Activated naive CD4-positive, alpha-beta T cell treated with anti-CD3 and anti-CD28 coated beads, Interleukin-2, amount 10 ng/mL, durations not matched to agents 7 days and 5 days (primary cell): ENCODE measurements around the gene TAF7L.
"Not testable (repeated sequence)": the region's sequence is repeated elsewhere in the genome, so short reads cannot be mapped to it uniquely, and the experiment has no call there.

Source experiments
- CTCF ChIA-PET: fragments of 350-600 bp; sonication (Branson Sonifier 250); formaldehyde crosslinking; loops from one replicate; lab custom pipeline; 2021; ENCODE audit warnings: antibody characterized with exemption; lab: Charles Lee
- DNase-seq: peaks from one replicate; pipeline ENCODE4 v3.0.0-alpha.2; 2020
- H3K27ac Mint-ChIP-seq: one replicate; pipeline ENCODE4 v1.8.0; 2021; ENCODE audit warnings: mild to moderate bottlenecking, moderate library complexity, mixed read lengths
- H3K27me3 Mint-ChIP-seq: one replicate; pipeline ENCODE4 v1.8.0; 2021; ENCODE audit warnings: mild to moderate bottlenecking, mixed read lengths
- H3K36me3 Mint-ChIP-seq: one replicate; pipeline ENCODE4 v1.8.0; 2021; ENCODE audit warnings: mixed read lengths
- H3K4me1 Mint-ChIP-seq: one replicate; pipeline ENCODE4 v1.8.0; 2021; ENCODE audit warnings: mixed read lengths
- H3K4me3 Mint-ChIP-seq: one replicate; pipeline ENCODE4 v1.8.0; 2021; ENCODE audit warnings: mild to moderate bottlenecking, moderate library complexity, mixed read lengths
- H3K9me3 Mint-ChIP-seq: one replicate; pipeline ENCODE4 v1.8.0; 2021; ENCODE audit warnings: mixed read lengths

Gene TAF7L, protein sequence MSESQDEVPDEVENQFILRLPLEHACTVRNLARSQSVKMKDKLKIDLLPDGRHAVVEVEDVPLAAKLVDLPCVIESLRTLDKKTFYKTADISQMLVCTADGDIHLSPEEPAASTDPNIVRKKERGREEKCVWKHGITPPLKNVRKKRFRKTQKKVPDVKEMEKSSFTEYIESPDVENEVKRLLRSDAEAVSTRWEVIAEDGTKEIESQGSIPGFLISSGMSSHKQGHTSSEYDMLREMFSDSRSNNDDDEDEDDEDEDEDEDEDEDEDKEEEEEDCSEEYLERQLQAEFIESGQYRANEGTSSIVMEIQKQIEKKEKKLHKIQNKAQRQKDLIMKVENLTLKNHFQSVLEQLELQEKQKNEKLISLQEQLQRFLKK

DNA sequence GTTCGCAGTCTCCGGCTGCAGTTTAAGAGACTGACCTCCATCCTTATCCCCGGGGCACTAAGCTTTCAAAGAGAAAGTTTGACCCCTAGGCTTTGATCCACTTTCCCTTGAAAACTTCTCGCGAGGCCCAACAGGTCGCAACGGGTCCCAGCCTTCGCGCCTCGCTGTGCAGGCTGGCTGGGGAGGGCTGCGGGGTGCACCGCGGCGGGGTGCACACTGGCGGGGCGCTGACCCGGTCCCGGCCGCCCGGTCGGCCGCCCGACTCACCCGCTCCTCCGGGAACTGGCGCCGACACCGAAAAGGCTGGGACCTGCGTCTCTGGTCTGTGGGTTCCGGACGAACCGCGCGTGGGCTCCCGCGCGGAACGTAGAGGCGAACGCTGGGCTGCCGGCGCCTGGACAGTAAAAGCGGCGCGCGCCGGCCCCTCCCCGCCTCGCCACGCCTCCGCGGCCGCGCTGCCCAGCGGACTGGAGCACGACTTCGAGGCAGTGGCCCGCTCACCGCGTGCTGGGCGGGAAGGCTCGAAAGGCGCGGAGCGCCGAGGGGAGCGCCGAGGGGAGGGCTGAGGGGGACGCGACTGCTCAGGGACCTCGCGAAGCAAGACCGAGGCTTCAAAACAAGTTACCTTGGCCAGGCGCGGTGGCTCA, at the start of gene TAF7L:
Gene TAF7L, minus strand, starts transcription at position 378 of the 647 bp plus-strand sequence. CDS start 3,791 bp downstream, outside the sequence.
- H3K27ac Mint-ChIP-seq = no peak within 1 kb of the TSS
- no peak for DNase-seq
- H3K27me3 Mint-ChIP-seq = peaks cover 9% of the 10 kb centered on the region
- CTCF ChIA-PET = no interaction called here
- no peaks in the 10 kb centered on the region for H3K36me3 Mint-ChIP-seq
- H3K4me1 Mint-ChIP-seq = no peaks in the 10 kb centered on the region
- no peaks in the 10 kb centered on the region for H3K9me3 Mint-ChIP-seq
- H3K4me3 Mint-ChIP-seq = no peak within 1 kb of the TSS

DNA sequence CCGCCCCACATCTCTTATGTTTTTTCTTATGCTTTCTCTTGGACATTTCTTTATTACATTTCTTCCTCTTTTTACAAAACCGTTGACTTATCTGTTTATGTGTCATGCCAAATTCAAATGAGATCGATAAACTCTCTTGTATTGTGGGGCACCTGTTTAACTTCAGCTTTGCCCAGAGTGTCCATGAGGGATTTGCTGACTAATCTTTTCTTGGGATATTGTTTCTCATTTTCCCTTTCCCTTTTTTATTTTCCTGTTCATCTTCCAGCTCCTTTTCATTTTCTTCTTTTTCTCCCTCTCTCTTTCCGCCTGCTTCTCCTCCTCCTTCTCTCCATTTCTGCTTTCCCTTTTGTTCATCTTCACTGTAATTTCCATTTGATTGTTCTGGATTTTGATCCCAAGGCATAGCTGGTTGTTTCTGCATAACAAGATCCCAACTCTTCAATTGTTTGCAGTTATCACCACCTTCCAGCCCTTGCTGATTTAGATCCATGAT, 46.7 kb upstream of the TAF7L start:
- H3K27ac Mint-ChIP-seq = no peak overlapping the region
- no peak for DNase-seq
- H3K4me3 Mint-ChIP-seq = no peak overlapping the region
- no peaks in the 10 kb centered on the region for H3K4me1 Mint-ChIP-seq
- no peaks in the 10 kb centered on the region for H3K27me3 Mint-ChIP-seq
- H3K9me3 Mint-ChIP-seq = no peaks in the 10 kb centered on the region
- H3K36me3 Mint-ChIP-seq = no peaks in the 10 kb centered on the region
- CTCF ChIA-PET = no interaction called here

DNA sequence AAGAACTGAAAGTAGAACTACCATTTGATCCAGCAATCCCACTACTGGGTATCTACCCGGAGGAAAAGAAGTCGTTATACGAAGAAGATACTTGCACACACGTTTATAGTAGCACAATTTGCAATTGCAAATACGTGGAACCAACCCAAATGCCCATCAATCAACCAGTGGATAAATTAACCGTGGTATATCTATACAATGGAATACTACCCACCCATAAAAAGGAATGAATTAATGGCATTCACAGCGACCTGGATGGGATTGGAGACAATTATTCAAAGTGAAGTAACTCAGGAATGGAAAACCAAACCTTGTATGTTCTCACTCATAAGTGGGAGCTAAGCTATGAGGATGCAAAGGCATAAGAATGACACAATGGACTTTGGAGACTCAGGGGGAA, 43.2 kb upstream of the TAF7L start:
- CTCF ChIA-PET, H3K27ac Mint-ChIP-seq, H3K4me3 Mint-ChIP-seq, H3K27me3 Mint-ChIP-seq, H3K4me1 Mint-ChIP-seq, DNase-seq, H3K36me3 Mint-ChIP-seq, H3K9me3 Mint-ChIP-seq: not testable (repeated sequence)

DNA sequence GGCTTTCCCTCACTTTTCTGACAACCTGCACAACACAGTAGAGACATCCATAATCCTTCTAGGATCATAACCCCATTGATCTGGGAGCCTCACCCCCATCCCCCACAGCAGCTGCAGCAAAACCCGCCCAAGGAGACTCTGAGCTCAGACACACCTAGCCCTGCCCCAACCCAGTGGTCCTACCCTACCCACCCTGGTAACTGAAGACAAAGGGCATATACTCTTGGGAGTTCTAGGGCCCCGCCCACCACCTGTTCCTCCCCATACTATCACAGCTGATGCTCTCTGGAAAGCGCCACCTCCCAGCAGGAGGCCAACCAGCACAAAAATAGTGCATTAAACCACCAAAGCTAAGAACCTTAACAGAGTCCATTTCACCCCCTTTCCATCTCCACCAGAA, 35.5 kb upstream of the TAF7L start:
- DNase-seq, H3K27ac Mint-ChIP-seq, H3K4me3 Mint-ChIP-seq, H3K4me1 Mint-ChIP-seq, H3K9me3 Mint-ChIP-seq, CTCF ChIA-PET, H3K36me3 Mint-ChIP-seq, H3K27me3 Mint-ChIP-seq: not testable (repeated sequence)

DNA sequence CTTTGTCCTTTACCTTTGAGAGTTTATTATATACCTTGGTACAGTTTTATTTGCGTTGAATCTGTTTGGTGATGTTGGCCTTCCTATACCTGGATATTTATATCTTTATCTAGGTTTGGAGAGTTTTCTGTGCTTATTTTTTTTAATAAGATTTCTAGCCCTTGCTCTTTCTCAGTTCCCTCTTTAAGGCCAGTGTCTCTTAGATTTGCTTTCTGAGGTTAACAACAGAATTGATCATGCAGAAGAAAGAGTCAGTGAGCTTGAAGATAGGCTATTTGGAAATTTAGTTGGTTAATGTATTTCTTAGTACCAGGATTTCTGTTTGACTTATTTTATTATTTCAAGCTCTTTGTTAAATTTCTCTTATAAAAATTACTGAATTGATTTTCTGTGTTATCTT, 12.7 kb upstream of the TAF7L start:
- Mint-ChIP-seq H3K27ac (no peak overlapping the region), H3K4me3 (no peak overlapping the region), H3K36me3 (no peaks in the 10 kb centered on the region), H3K9me3 (no peaks in the 10 kb centered on the region), H3K27me3 (no peaks in the 10 kb centered on the region), H3K4me1 (no peaks in the 10 kb centered on the region)
- CTCF ChIA-PET = no interaction called here
- no peak for DNase-seq

DNA sequence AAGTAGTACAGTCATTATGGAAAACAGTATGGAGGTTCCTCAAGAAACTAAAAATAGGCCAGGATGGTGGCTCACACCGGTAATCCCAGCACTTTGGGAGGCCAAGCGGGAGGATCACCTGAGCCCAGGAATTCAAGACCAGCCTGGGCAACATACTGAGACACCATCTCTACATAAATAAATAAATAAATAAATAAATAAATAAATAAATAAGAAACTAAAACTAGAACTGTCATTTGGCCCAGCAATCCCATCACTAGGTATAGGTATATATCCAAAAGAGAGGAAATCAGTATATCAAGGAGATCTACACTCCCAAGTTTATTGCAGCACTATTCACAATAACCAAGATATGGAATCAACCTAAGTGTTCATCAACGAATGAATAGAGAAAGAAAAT, 4.5 kb upstream of the TAF7L start:
- H3K36me3 Mint-ChIP-seq, CTCF ChIA-PET, H3K4me1 Mint-ChIP-seq, H3K9me3 Mint-ChIP-seq, H3K27me3 Mint-ChIP-seq, H3K4me3 Mint-ChIP-seq, H3K27ac Mint-ChIP-seq, DNase-seq: not testable (repeated sequence)

DNA sequence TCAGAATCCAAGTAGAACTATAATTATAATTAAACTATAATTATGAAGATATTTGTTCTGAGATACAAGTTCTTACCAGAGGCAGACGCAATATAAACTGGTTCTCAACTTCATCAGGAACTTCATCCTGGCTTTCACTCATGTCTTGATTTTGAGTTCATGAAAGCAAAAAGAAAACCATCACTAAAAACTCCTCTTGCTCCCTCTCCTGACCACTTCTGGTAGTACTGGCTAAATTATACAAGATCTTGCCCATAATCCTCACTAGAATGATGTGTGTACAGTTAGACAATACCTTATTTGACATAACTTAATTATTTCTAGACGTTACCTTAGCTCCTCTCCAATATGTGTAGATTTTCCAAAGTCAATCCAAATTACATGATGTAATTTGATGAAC, 3.7 kb downstream of the TAF7L start:
- H3K36me3 Mint-ChIP-seq = no peaks in the 10 kb centered on the region
- DNase-seq = no peak
- H3K9me3 Mint-ChIP-seq = no peaks in the 10 kb centered on the region

DNA sequence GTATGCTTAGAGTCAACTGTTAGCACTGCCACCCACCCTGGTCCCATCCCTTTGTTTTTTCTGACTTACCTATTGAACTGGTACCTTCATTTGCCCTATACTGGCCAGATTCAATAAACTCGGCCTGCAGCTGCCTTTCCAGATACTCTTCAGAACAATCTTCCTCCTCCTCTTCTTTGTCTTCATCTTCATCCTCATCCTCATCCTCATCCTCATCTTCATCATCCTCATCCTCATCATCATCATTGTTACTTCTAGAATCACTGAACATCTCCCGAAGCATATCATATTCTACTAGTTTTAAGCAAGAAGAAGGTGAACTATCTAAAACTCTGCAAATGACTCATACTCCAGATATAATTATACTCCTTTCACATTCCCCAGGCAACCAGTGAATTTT, 14.9 kb downstream of the TAF7L start:
- no peaks in the 10 kb centered on the region for H3K27me3 Mint-ChIP-seq

More for the DNA sequence above, 3.7 kb downstream of the TAF7L start:
- CTCF ChIA-PET = interaction anchor here (0.9 kb wide), 1 partner anchor 29 kb away, joined by 3 read pairs; no protein-coding TSS in a partner anchor
- peaks cover 9% of the 10 kb centered on the region for H3K27me3 Mint-ChIP-seq
- H3K4me1 Mint-ChIP-seq = no peaks in the 10 kb centered on the region
- H3K27ac Mint-ChIP-seq = no peak overlapping the region
- H3K4me3 Mint-ChIP-seq = no peak overlapping the region

DNA sequence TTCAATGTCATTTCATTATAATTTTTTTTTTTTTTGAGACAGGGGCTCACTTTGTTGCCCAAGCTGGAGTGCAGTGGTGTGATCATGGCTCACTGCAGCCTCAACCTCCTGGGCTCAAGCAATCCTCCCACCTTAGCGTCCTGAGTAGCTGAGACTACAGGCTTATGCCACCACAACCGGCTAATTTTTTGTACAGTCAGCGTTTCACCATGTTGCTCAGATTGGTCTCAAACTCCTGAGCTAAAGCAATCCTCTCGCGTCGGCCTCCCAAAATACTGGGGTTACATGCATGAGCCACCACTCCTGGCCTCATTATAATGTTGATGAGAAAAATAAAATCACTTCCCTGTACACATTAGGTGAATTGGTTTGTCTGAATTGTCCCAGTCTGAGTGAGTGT, 16.9 kb downstream of the TAF7L start:
- Mint-ChIP-seq H3K9me3 (no peaks in the 10 kb centered on the region), H3K4me1 (no peaks in the 10 kb centered on the region), H3K27ac (no peak overlapping the region), H3K4me3 (no peak overlapping the region), H3K27me3 (no peaks in the 10 kb centered on the region), H3K36me3 (no peaks in the 10 kb centered on the region)
- CTCF ChIA-PET = no interaction called here
- no peak for DNase-seq

More for the DNA sequence above, 14.9 kb downstream of the TAF7L start:
- no peak overlapping the region for H3K27ac Mint-ChIP-seq
- DNase-seq = no peak
- H3K4me1 Mint-ChIP-seq = no peaks in the 10 kb centered on the region
- CTCF ChIA-PET = no interaction called here
- no peaks in the 10 kb centered on the region for H3K36me3 Mint-ChIP-seq
- H3K9me3 Mint-ChIP-seq = no peaks in the 10 kb centered on the region
- H3K4me3 Mint-ChIP-seq = no peak overlapping the region

DNA sequence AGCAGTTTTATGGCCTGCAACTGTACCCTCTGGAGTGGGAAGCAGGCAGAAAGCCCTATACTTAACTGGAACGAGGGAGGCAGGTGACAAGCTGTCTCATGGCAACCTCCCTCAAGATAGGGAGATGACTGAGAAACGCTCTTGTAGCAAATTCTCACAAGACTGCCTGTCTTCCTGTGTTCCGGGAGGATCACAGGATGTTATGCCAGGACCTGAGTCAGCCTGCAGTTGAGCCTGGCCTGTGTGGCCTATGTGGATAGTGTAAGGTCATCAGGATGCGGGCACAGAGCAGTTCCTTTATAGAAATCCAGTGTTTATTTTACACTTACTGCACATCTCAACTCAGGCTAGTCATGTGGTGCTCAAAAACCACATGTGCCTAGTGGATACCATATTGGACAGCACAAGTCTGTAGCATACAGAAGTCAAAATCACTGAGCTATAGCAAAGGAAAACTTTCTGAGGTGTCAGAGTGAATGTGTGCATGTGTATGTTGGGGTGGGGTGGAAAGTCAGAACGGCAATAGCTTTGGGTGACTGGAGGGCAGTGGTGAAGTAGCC, 25.2 kb downstream of the TAF7L start:
- Mint-ChIP-seq H3K9me3 (no peaks in the 10 kb centered on the region), H3K27me3 (no peaks in the 10 kb centered on the region), H3K36me3 (no peaks in the 10 kb centered on the region), H3K4me3 (no peak overlapping the region), H3K27ac (no peak overlapping the region), H3K4me1 (no peaks in the 10 kb centered on the region)
- no peak for DNase-seq
- CTCF ChIA-PET = no interaction called here

DNA sequence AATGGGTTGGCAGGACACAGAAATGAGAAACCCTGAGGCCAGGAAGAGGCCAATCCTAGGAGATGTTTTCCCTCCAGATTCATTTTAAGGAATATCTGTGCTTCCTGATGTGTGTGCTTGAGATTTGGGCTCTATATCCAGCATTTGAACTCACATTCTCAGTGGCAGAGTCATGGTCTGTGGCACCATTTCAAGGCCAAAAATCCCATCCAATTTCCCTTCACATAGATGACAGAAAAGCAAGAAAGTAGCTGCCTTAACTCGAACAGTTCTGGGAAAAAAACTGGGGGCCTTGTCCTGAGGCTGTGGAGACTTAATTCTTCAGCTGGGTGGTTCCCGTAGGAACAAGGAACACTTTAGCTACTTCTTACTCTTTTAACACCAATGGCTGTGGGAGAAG, 27.4 kb downstream of the TAF7L start:
- no peaks in the 10 kb centered on the region for H3K9me3 Mint-ChIP-seq
- CTCF ChIA-PET = no interaction called here
- H3K4me3 Mint-ChIP-seq = no peak overlapping the region
- H3K27me3 Mint-ChIP-seq = no peaks in the 10 kb centered on the region
- H3K27ac Mint-ChIP-seq = no peak overlapping the region
- no peaks in the 10 kb centered on the region for H3K4me1 Mint-ChIP-seq
- H3K36me3 Mint-ChIP-seq = no peaks in the 10 kb centered on the region
- no peak for DNase-seq

DNA sequence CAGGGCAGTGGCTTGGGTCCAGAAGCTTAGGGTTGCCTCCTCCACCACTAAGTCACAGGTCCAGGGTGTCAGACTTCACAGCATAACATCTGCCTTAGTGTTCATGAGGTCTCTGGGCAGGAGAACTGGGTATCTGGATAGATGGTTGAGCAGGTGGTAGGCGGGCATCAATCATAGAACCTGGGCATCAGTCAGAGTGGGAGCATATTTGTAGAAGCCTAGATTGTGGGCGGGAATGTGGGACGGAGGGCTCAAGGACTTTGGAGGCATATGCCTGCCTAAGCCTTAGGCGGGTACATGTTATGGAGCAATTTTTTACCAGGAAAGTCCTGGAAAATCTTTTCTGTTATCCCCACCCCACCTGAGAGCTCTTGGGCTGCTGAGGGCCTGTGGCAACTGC, 28.5 kb downstream of the TAF7L start:
- Mint-ChIP-seq H3K4me3 (no peak overlapping the region), H3K36me3 (no peaks in the 10 kb centered on the region), H3K27ac (no peak overlapping the region), H3K4me1 (peaks cover 3% of the 10 kb centered on the region), H3K27me3 (no peaks in the 10 kb centered on the region), H3K9me3 (no peaks in the 10 kb centered on the region)
- no peak for DNase-seq
- CTCF ChIA-PET = no interaction called here

DNA sequence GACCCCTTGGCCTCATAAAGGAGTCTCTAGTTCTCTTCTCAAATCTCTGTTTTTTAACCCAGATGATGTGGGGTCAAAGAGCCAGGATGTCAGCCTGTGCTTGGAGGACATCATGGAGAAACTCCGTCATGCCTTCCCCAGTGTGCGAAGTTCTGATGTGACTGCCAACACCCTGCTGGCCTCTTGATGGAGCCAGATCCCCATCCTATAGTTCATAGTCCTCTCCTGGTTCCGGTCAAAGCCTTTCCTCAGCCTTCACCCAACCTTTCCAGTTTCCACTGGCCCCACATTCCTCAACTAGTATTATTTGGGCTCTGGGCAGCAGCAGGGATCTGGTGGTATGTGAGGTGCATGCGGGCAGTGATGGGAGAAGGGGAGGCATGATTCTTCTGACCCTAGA, 30.7 kb downstream of the TAF7L start:
- CTCF ChIA-PET = no interaction called here

DNA sequence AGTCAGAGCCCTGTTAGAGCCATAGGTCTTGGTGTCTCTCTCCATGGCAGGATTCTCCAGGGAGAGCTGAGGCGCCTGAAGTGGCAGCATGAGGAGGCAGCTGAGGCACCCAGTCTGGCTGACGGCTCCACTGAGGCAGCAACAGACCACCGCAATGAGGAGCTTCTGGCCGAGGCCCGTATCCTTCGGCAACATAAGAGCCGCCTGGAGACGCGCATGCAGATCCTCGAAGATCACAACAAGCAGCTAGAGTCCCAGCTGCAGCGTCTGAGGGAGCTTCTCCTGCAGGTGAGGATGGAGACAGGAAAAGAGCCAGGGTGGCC, 32.9 kb downstream of the TAF7L start:
- H3K27ac Mint-ChIP-seq = no peak overlapping the region
- no peak overlapping the region for H3K4me3 Mint-ChIP-seq
- no peaks in the 10 kb centered on the region for H3K36me3 Mint-ChIP-seq
- peaks cover 6% of the 10 kb centered on the region for H3K4me1 Mint-ChIP-seq
- DNase-seq = no peak
- H3K27me3 Mint-ChIP-seq = no peaks in the 10 kb centered on the region
- CTCF ChIA-PET = interaction anchor here (0.8 kb wide), 1 partner anchor 29 kb away, joined by 3 read pairs; no protein-coding TSS in a partner anchor
- H3K9me3 Mint-ChIP-seq = no peaks in the 10 kb centered on the region

More for the DNA sequence above, 30.7 kb downstream of the TAF7L start:
- Mint-ChIP-seq H3K4me1 (peaks cover 6% of the 10 kb centered on the region), H3K27ac (no peak overlapping the region), H3K4me3 (no peak overlapping the region), H3K36me3 (no peaks in the 10 kb centered on the region), H3K27me3 (no peaks in the 10 kb centered on the region), H3K9me3 (no peaks in the 10 kb centered on the region)
- no peak for DNase-seq
